ENCODE measurements around the gene TVP23B.
"Not testable (repeated sequence)": the region's sequence is repeated elsewhere in the genome, so short reads cannot be mapped to it uniquely, and the experiment has no call there.

The TVP23B gene

GRCh38 chr17:18780991-18781718 lies at the start of gene TVP23B:
TVP23B (plus strand) TSS chr17:18781183; CDS start chr17:18781294, 111 bp downstream.
- not testable (repeated sequence) for H3K36me3 ChIP-seq (ENCODE audit: control insufficient read depth in 2 of 2, insufficient read depth in 2 of 2, low read length in 2 of 2); H3K4me1 ChIP-seq (ENCODE audit: control insufficient read depth, insufficient read depth, low read length); H3K9me3 ChIP-seq (ENCODE audit: control insufficient read depth in 2 of 2, low read length in 2 of 2); H3K27me3 ChIP-seq (ENCODE audit: control insufficient read depth in 1 of 2, insufficient read depth in 2 of 2, low read length in 2 of 2)
- H3K27ac ChIP-seq (ENCODE audit: low read length) = peak within 1 kb of the TSS; percentile 41
- peak within 1 kb of the TSS in 1 of 2 donors; percentile 71 for H3K4me3 ChIP-seq (ENCODE audit: low read length in 2 of 2)
- peak within 1 kb of the TSS in 1 of 2 donors; percentile 62 for H3K9ac ChIP-seq (ENCODE audit: low read length in 2 of 2)

GRCh38 chr17:18732438-18732837 lies 48.5 kb upstream of the TVP23B start:
- H3K27me3 ChIP-seq (ENCODE audit: control insufficient read depth in 1 of 2, insufficient read depth in 2 of 2, low read length in 2 of 2); H3K4me1 ChIP-seq (ENCODE audit: control insufficient read depth, insufficient read depth, low read length); H3K4me3 ChIP-seq (ENCODE audit: low read length in 2 of 2); H3K36me3 ChIP-seq (ENCODE audit: control insufficient read depth in 2 of 2, insufficient read depth in 2 of 2, low read length in 2 of 2); H3K27ac ChIP-seq (ENCODE audit: low read length); H3K9ac ChIP-seq (ENCODE audit: low read length in 2 of 2); H3K9me3 ChIP-seq (ENCODE audit: control insufficient read depth in 2 of 2, low read length in 2 of 2): not testable (repeated sequence)

DNA sequence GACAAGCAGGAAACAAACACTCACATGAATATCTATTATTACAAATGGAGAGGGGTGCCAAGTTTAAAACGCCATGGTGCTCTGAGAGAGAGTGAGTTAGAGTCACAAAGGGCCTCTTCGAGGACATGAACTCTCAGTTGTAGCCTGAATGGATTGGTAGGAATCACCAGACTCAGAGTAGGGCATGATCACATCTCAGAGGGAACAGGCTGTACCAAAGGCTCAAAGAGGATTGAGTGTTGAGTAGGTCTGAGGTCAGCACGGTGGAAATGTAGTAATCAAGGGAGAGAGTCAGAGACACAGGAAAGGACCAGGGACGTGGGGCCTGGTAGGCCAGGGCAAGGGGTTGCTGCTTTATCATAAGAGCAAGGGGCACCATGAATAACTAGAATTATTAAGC lies 47.6 kb upstream of the TVP23B start:
- not testable (repeated sequence) for H3K27me3 ChIP-seq (ENCODE audit: control insufficient read depth in 1 of 2, insufficient read depth in 2 of 2, low read length in 2 of 2); H3K4me3 ChIP-seq (ENCODE audit: low read length in 2 of 2); H3K9ac ChIP-seq (ENCODE audit: low read length in 2 of 2); H3K4me1 ChIP-seq (ENCODE audit: control insufficient read depth, insufficient read depth, low read length); H3K36me3 ChIP-seq (ENCODE audit: control insufficient read depth in 2 of 2, insufficient read depth in 2 of 2, low read length in 2 of 2); H3K9me3 ChIP-seq (ENCODE audit: control insufficient read depth in 2 of 2, low read length in 2 of 2); H3K27ac ChIP-seq (ENCODE audit: low read length)

DNA sequence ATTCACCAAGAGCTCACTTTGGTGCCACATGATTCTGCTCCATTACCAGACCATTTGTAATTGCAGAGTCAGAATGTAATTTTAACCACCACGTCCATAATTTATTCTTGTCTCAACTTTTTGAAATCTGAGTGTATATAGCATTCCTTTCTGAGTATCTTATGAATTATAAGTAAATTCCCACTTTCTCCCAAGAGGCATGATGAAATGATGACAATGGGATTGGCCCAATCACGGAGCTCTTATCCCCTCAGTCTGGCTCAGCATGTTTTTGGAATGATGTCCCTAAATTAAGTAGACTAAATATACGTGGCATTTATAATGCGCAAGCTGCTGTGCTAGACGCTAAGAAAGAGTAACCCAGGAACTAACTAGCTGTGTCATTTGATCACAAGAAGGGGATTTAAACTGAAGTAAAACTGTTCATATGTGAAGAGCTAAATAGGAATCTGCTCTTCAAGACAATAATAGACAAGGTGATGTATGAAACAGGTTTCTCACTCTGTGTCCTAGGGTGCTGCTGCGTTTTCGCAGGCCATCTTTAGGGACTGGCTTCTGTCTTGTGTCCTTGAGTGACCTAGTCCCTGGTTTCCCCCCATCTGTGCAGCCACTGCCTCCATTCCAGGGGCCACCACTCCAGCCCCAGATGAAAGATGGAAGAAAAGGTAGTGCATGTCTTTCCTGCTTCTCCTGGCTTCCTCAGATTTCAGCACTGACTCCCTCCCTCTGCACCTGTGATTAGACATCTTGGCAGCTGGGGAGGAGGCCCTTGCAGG lies 41.2 kb upstream of the TVP23B start:
- H3K9me3 ChIP-seq (ENCODE audit: control insufficient read depth in 2 of 2, low read length in 2 of 2); H3K4me1 ChIP-seq (ENCODE audit: control insufficient read depth, insufficient read depth, low read length); H3K27me3 ChIP-seq (ENCODE audit: control insufficient read depth in 1 of 2, insufficient read depth in 2 of 2, low read length in 2 of 2); H3K4me3 ChIP-seq (ENCODE audit: low read length in 2 of 2); H3K27ac ChIP-seq (ENCODE audit: low read length); H3K36me3 ChIP-seq (ENCODE audit: control insufficient read depth in 2 of 2, insufficient read depth in 2 of 2, low read length in 2 of 2); H3K9ac ChIP-seq (ENCODE audit: low read length in 2 of 2): not testable (repeated sequence)

DNA sequence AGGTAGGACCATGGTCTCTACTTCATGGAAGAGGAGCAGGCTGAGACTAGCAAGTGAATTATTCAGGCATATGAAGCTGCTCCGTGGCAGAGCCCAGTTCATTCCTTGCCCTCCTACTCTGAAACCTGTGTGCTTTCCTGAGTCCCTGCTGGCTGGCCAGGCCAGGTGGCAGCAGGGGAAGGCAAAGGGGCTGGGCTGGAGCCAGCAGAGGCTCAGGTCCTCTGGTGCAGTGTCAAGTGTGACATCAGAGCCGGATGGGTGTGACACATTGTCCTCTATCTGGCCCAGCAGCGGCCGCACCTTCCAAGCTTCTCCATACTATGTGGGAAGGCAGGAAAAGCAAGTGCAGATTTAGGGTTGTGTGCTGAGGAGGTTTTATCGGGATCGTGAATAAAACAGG lies 39.8 kb upstream of the TVP23B start:
- not testable (repeated sequence) for H3K9me3 ChIP-seq (ENCODE audit: control insufficient read depth in 2 of 2, low read length in 2 of 2); H3K27me3 ChIP-seq (ENCODE audit: control insufficient read depth in 1 of 2, insufficient read depth in 2 of 2, low read length in 2 of 2); H3K36me3 ChIP-seq (ENCODE audit: control insufficient read depth in 2 of 2, insufficient read depth in 2 of 2, low read length in 2 of 2); H3K4me3 ChIP-seq (ENCODE audit: low read length in 2 of 2); H3K27ac ChIP-seq (ENCODE audit: low read length); H3K9ac ChIP-seq (ENCODE audit: low read length in 2 of 2); H3K4me1 ChIP-seq (ENCODE audit: control insufficient read depth, insufficient read depth, low read length)

DNA sequence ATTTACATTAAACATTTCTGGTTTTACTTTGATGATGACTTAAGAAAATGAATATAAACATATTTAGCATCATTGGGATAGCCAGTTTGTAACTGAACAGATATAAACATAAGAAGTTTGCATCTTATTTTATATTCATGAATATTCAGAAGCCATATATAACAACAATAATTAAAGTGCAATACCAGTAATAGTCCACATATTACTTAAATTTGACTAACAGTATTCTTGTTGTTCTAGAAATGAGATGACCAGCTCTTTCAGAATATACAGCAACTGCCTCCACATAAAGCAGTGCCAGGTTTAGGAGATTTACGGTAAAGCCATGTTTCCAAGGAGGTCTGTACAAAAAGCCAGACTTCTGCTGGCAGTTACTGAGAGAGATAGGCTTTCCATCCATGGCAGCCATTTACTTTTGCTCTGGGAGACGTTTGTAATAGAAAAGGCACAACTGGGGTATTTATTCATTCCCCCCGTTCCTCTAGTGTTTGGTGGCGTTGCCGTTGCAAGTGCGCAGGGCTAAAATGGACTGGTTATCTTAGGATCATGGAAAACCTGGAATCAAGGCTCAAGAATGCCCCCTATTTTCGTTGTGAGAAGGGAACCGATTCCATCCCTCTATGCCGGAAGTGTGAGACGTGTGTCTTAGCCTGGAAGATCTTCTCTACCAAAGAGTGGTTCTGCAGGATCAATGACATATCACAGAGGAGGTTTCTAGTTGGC lies 37.1 kb upstream of the TVP23B start, which contains the start of gene FBXW10:
Gene FBXW10, plus strand, starts transcription at position 356 of the 723 bp plus-strand sequence. Its CDS starts 191 bp downstream, at position 547.
- not testable (repeated sequence) for H3K9me3 ChIP-seq (ENCODE audit: control insufficient read depth in 2 of 2, low read length in 2 of 2); H3K36me3 ChIP-seq (ENCODE audit: control insufficient read depth in 2 of 2, insufficient read depth in 2 of 2, low read length in 2 of 2); H3K9ac ChIP-seq (ENCODE audit: low read length in 2 of 2); H3K4me1 ChIP-seq (ENCODE audit: control insufficient read depth, insufficient read depth, low read length); H3K27me3 ChIP-seq (ENCODE audit: control insufficient read depth in 1 of 2, insufficient read depth in 2 of 2, low read length in 2 of 2); H3K27ac ChIP-seq (ENCODE audit: low read length)
- H3K4me3 ChIP-seq (ENCODE audit: low read length in 2 of 2) = peak within 1 kb of the TSS in 1 of 2 donors; percentile 52

DNA sequence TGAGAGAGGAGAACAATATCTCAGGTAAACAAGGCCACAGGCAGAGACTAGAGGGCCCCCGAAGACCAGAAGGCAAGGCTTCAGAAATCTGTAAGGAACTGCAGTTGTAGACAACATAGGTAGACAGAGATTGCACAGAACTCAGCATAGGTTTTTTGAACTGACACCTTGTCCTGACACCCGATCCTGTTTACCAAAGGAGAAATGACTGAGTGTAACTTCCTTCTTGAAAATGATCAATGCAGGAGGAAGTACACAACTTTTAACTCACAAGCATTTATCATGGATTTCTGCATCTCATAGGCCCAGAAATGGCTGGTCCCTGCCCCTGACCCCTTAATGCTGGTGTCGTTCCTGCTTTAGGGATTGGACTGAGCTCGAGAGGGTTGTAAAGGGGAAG lies 36.3 kb upstream of the TVP23B start:
- not testable (repeated sequence) for H3K9me3 ChIP-seq (ENCODE audit: control insufficient read depth in 2 of 2, low read length in 2 of 2); H3K4me1 ChIP-seq (ENCODE audit: control insufficient read depth, insufficient read depth, low read length); H3K9ac ChIP-seq (ENCODE audit: low read length in 2 of 2); H3K36me3 ChIP-seq (ENCODE audit: control insufficient read depth in 2 of 2, insufficient read depth in 2 of 2, low read length in 2 of 2); H3K27me3 ChIP-seq (ENCODE audit: control insufficient read depth in 1 of 2, insufficient read depth in 2 of 2, low read length in 2 of 2); H3K27ac ChIP-seq (ENCODE audit: low read length); H3K4me3 ChIP-seq (ENCODE audit: low read length in 2 of 2)

- H3K4me1 ChIP-seq (ENCODE audit: control insufficient read depth, insufficient read depth, low read length); H3K36me3 ChIP-seq (ENCODE audit: control insufficient read depth in 2 of 2, insufficient read depth in 2 of 2, low read length in 2 of 2); H3K9ac ChIP-seq (ENCODE audit: low read length in 2 of 2); H3K9me3 ChIP-seq (ENCODE audit: control insufficient read depth in 2 of 2, low read length in 2 of 2); H3K4me3 ChIP-seq (ENCODE audit: low read length in 2 of 2); H3K27ac ChIP-seq (ENCODE audit: low read length); H3K27me3 ChIP-seq (ENCODE audit: control insufficient read depth in 1 of 2, insufficient read depth in 2 of 2, low read length in 2 of 2): not testable (repeated sequence)
Measured at GRCh38 chr17:18746551-18746950, 34.4 kb upstream of the TVP23B start.

DNA sequence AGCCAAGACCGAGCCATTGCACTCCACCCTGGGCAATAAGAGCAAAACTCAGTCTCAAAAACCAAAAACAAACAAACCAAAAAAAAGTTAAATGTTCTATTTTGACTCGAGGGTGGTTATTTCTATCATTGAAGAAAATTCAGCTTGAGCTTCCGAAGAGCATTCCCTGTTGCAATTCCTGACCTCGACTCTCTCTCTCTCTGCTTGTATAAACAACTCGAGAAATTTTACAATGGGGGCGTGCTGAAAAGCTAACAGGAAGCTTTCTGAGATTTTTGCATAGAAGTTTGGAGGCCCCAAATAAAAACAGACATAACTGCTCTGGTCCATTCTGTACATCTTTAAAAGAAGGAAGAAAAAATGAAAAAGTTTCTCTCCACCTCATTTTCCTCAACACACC lies 33.5 kb upstream of the TVP23B start:
- H3K27me3 ChIP-seq (ENCODE audit: control insufficient read depth in 1 of 2, insufficient read depth in 2 of 2, low read length in 2 of 2); H3K4me3 ChIP-seq (ENCODE audit: low read length in 2 of 2); H3K36me3 ChIP-seq (ENCODE audit: control insufficient read depth in 2 of 2, insufficient read depth in 2 of 2, low read length in 2 of 2); H3K9ac ChIP-seq (ENCODE audit: low read length in 2 of 2); H3K4me1 ChIP-seq (ENCODE audit: control insufficient read depth, insufficient read depth, low read length); H3K9me3 ChIP-seq (ENCODE audit: control insufficient read depth in 2 of 2, low read length in 2 of 2); H3K27ac ChIP-seq (ENCODE audit: low read length): not testable (repeated sequence)

GRCh38 chr17:18750242-18750641 lies 30.7 kb upstream of the TVP23B start:
- H3K27me3 ChIP-seq (ENCODE audit: control insufficient read depth in 1 of 2, insufficient read depth in 2 of 2, low read length in 2 of 2); H3K9me3 ChIP-seq (ENCODE audit: control insufficient read depth in 2 of 2, low read length in 2 of 2); H3K36me3 ChIP-seq (ENCODE audit: control insufficient read depth in 2 of 2, insufficient read depth in 2 of 2, low read length in 2 of 2); H3K9ac ChIP-seq (ENCODE audit: low read length in 2 of 2); H3K4me3 ChIP-seq (ENCODE audit: low read length in 2 of 2); H3K4me1 ChIP-seq (ENCODE audit: control insufficient read depth, insufficient read depth, low read length); H3K27ac ChIP-seq (ENCODE audit: low read length): not testable (repeated sequence)
